Measurements from ENCODE around the gene SLC26A9.
"Not testable (repeated sequence)": the region's sequence is repeated elsewhere in the genome, so short reads cannot be mapped to it uniquely, and the experiment has no call there.

Gene SLC26A9

GRCh38 chr1:205889006-205889405 is 54.2 kb downstream of the SLC26A9 start:
- DNase-seq, result not testable (repeated sequence)

- DNase-seq, result no peak
These were observed 59.5 kb downstream of the SLC26A9 start for GRCh38 chr1:205883792-205884191.

GRCh38 chr1:205880923-205881322 is 62.3 kb downstream of the SLC26A9 start:
- no peak for DNase-seq

GRCh38 chr1:205879974-205880373 is 63.3 kb downstream of the SLC26A9 start:
- DNase-seq, result no peak

- no peak for DNase-seq
These were observed 65.2 kb downstream of the SLC26A9 start for GRCh38 chr1:205878026-205878425.

GRCh38 chr1:205873148-205873547 is 70.1 kb downstream of the SLC26A9 start:
- DNase-seq, result not testable (repeated sequence)

GRCh38 chr1:205870236-205870635 is 73.0 kb downstream of the SLC26A9 start:
- no peak for DNase-seq

All from SW 1271 (cell line).